WI38 (cell line): ENCODE data around the gene TTLL11.

Source experiments
- H3K4me3 ChIP-seq: 2 replicates; pipeline ENCODE4 v1.5.1; 2011; ENCODE audit warnings: low read depth, mild to moderate bottlenecking, control low read depth, low read length
- TF ChIP-seq, protein P1 (sequence below): IDR thresholded peaks from 2 replicates; pipeline ENCODE4 v1.5.1; 2012; ENCODE audit warnings: low read depth, mild to moderate bottlenecking, control low read depth, low read length

The TTLL11 gene

DNA sequence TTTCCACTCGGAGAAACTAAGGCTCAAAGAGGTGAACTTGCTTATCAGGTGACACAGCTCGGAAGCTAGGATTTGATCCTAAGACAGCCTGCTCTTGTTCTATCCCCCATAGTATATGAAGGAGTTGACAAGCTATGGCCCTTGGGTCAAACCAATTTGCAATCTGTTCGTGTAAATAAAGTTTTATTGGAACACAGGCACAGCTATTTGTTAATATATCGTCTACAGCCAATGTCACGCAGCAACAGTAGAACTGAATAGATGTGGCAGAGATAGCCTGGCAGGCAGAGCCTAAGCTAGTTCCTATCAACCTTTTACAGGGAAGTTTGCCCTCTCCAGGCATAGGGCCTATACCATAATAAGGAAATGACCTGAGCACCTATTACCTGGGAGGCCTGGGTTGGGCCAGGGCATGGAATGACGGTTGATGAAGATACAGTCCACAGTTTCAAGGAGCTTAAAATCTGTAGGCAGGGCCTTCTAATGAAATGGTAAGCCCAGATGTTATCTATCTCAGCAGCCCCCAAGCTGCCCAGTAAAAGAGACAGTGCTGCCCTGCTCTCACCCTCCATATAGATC is 179.0 kb downstream of the TTLL11 start:
- TF ChIP-seq, protein P1, sequence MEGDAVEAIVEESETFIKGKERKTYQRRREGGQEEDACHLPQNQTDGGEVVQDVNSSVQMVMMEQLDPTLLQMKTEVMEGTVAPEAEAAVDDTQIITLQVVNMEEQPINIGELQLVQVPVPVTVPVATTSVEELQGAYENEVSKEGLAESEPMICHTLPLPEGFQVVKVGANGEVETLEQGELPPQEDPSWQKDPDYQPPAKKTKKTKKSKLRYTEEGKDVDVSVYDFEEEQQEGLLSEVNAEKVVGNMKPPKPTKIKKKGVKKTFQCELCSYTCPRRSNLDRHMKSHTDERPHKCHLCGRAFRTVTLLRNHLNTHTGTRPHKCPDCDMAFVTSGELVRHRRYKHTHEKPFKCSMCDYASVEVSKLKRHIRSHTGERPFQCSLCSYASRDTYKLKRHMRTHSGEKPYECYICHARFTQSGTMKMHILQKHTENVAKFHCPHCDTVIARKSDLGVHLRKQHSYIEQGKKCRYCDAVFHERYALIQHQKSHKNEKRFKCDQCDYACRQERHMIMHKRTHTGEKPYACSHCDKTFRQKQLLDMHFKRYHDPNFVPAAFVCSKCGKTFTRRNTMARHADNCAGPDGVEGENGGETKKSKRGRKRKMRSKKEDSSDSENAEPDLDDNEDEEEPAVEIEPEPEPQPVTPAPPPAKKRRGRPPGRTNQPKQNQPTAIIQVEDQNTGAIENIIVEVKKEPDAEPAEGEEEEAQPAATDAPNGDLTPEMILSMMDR = no peak
- H3K4me3 ChIP-seq = no peak overlapping the region

GRCh38 chr9:121912812-121913627 is 180.1 kb downstream of the TTLL11 start:
- TF ChIP-seq, protein P1 = no peak
- no peak overlapping the region for H3K4me3 ChIP-seq

- no peak overlapping the region for H3K4me3 ChIP-seq
- TF ChIP-seq, protein P1 = no peak
Observed at GRCh38 chr9:121910491-121911040, 182.5 kb downstream of the TTLL11 start.

DNA sequence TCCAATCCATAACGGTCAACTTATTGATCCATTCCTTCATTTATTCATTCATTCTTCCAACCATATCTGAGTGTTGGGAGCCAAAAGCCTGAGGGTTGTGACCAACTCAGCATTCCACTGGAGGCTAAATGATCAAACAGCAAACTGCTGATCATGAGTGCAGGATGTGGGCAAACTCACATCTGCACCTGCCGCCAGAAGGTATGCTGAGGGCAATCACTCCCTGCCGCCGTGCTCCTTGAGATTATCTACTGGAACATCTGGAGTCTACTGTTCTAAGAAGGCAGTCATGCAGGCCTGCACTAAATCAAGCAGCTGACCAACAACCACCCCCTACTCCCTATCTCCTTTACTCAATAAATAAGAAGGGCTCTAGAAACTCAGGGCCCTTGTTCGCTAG is 184.0 kb downstream of the TTLL11 start:
- TF ChIP-seq, protein P1 = no peak
- H3K4me3 ChIP-seq = no peak overlapping the region

DNA sequence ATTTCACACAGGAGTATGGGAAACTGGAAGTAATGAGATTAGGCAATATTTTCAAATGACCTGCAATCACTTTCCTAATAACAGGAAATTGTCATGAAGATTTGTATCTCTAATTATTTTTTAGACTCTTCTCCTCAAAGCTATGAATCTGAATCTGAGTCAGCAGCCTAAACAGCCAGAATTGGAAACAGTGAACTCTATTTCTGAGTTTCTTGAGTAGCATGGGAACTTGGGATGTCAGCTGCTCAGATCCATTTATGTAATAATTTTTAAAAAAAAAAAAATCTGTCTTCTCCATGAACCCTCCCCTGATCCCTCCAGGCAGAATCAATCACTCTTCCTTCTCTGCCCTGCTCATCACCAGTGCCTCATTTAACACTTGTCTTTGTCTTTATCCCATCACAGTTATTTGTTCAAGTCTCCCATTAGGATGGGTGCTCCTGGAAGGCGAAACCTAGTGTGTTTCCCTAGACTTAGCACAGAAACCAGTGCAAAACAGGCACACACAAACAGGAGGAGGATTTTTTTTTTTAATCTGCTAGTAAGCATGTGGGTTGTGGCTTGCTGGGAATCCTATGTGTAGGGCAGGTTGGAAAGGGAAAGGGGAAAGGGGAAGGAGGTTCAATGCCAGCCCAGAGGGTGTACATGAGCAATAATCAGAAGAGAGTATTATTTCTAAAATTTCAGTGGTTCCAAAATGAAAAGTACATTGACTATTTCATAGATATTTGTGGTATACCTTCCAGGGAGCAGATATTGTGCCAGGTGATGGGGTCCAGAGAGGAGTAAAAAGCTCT is 186.8 kb downstream of the TTLL11 start:
- H3K4me3 ChIP-seq = no peak overlapping the region
- TF ChIP-seq, protein P1 = no peak

- TF ChIP-seq, protein P1 = no peak
- H3K4me3 ChIP-seq = no peak overlapping the region
Observed at GRCh38 chr9:121902461-121903135, 190.5 kb downstream of the TTLL11 start.
